Activated T-helper 2 cell treated with anti-CD3 and anti-CD28 coated beads, Interferon-gamma antibody, Interleukin-2, Interleukin-4, amounts not matched to agents 10 μg/mL and 5 μg/mL and 100 μg/mL, durations not matched to agents 14 hours and 24 hours and 36 hours (primary cell): Measurements from ENCODE around the gene ADNP. TPM values are rescaled to one million over a fixed set of nuclear protein-coding genes. Genes with fewer than 3 reads are reported as not detected.

Experiments used
- DNase-seq: peaks from one replicate; pipeline ENCODE4 v3.0.0; 2021; ENCODE audit warnings: low spot score
- H3K27ac Mint-ChIP-seq: one replicate; pipeline ENCODE4 v1.8.0; 2021; ENCODE audit warnings: mixed read lengths
- H3K27me3 Mint-ChIP-seq: one replicate; pipeline ENCODE4 v1.8.0; 2021; ENCODE audit warnings: low read depth, mixed read lengths
- H3K36me3 Mint-ChIP-seq: one replicate; pipeline ENCODE4 v1.8.0; 2021; ENCODE audit warnings: low read depth, mixed read lengths
- H3K4me1 Mint-ChIP-seq: one replicate; pipeline ENCODE4 v1.8.0; 2021; ENCODE audit warnings: low read depth, mixed read lengths
- H3K4me3 Mint-ChIP-seq: one replicate; pipeline ENCODE4 v1.8.0; 2021; ENCODE audit warnings: low read depth, mild to moderate bottlenecking, moderate library complexity, mixed read lengths
- H3K9me3 Mint-ChIP-seq: one replicate; pipeline ENCODE4 v1.8.0; 2021; ENCODE audit warnings: mixed read lengths
- intact Hi-C: fragments of 100-400 bp; cut with micrococcal nuclease; formaldehyde crosslinking; loops from one replicate; pipeline ENCODE4 v1.15.1; 2023
- total RNA-seq: library from RNA; stranded (reverse); gene quantifications from 2 replicates; pipeline ENCODE4 v1.2.3, GENCODE V29; 2022

ADNP gene
- total RNA-seq, 1 donor from 2014 or later = 64.7 TPM

GRCh38 chr20:50873585-50873984 is 57.7 kb downstream of the ADNP start:
- H3K36me3 Mint-ChIP-seq = no peaks in the 10 kb centered on the region
- no peaks in the 10 kb centered on the region for H3K27me3 Mint-ChIP-seq
- DNase-seq = no peak
- H3K4me3 Mint-ChIP-seq = no peak overlapping the region
- H3K27ac Mint-ChIP-seq = no peak overlapping the region
- H3K9me3 Mint-ChIP-seq = no peaks in the 10 kb centered on the region
- intact Hi-C loops = no loop called here
- no peaks in the 10 kb centered on the region for H3K4me1 Mint-ChIP-seq

- no peaks in the 10 kb centered on the region for H3K27me3 Mint-ChIP-seq
- intact Hi-C loops = no loop called here
- no peak overlapping the region for H3K27ac Mint-ChIP-seq
- H3K9me3 Mint-ChIP-seq = no peaks in the 10 kb centered on the region
- H3K4me3 Mint-ChIP-seq = no peak overlapping the region
- no peak for DNase-seq
- no peaks in the 10 kb centered on the region for H3K36me3 Mint-ChIP-seq
- H3K4me1 Mint-ChIP-seq = no peaks in the 10 kb centered on the region
These were observed 58.4 kb downstream of the ADNP start for GRCh38 chr20:50872560-50873425.

- intact Hi-C loops = no loop called here
- Mint-ChIP-seq H3K9me3 (no peaks in the 10 kb centered on the region), H3K27ac (no peak overlapping the region), H3K4me1 (no peaks in the 10 kb centered on the region), H3K4me3 (no peak overlapping the region), H3K36me3 (no peaks in the 10 kb centered on the region), H3K27me3 (no peaks in the 10 kb centered on the region)
- DNase-seq = no peak
These were observed 60.6 kb downstream of the ADNP start for GRCh38 chr20:50870561-50871161.

GRCh38 chr20:50868509-50869495 is 62.4 kb downstream of the ADNP start:
- H3K9me3 Mint-ChIP-seq = no peaks in the 10 kb centered on the region

GRCh38 chr20:50867805-50868204 is 63.4 kb downstream of the ADNP start:
- Mint-ChIP-seq H3K27ac (no peak overlapping the region), H3K4me1 (no peaks in the 10 kb centered on the region), H3K9me3 (no peaks in the 10 kb centered on the region), H3K4me3 (no peak overlapping the region), H3K36me3 (no peaks in the 10 kb centered on the region), H3K27me3 (no peaks in the 10 kb centered on the region)
- intact Hi-C loops = no loop called here
- no peak for DNase-seq

More at GRCh38 chr20:50868509-50869495, 62.4 kb downstream of the ADNP start:
- Mint-ChIP-seq H3K36me3 (no peaks in the 10 kb centered on the region), H3K27ac (no peak overlapping the region), H3K4me1 (no peaks in the 10 kb centered on the region), H3K27me3 (no peaks in the 10 kb centered on the region), H3K4me3 (no peak overlapping the region)
- intact Hi-C loops = no loop called here
- DNase-seq = no peak

- DNase-seq = no peak
- intact Hi-C loops = no loop called here
- H3K9me3 Mint-ChIP-seq = no peaks in the 10 kb centered on the region
- H3K27me3 Mint-ChIP-seq = no peaks in the 10 kb centered on the region
- H3K27ac Mint-ChIP-seq = no peak overlapping the region
- H3K4me3 Mint-ChIP-seq = no peak overlapping the region
- H3K36me3 Mint-ChIP-seq = no peaks in the 10 kb centered on the region
- H3K4me1 Mint-ChIP-seq = no peaks in the 10 kb centered on the region
These were observed 64.4 kb downstream of the ADNP start for GRCh38 chr20:50866831-50867230.

GRCh38 chr20:50866036-50866685 is 65.1 kb downstream of the ADNP start:
- Mint-ChIP-seq H3K36me3 (no peaks in the 10 kb centered on the region), H3K27ac (no peak overlapping the region), H3K27me3 (no peaks in the 10 kb centered on the region), H3K4me3 (no peak overlapping the region), H3K4me1 (no peaks in the 10 kb centered on the region), H3K9me3 (no peaks in the 10 kb centered on the region)
- no peak for DNase-seq
- intact Hi-C loops = no loop called here

- H3K27me3 Mint-ChIP-seq = no peaks in the 10 kb centered on the region
- H3K4me1 Mint-ChIP-seq = no peaks in the 10 kb centered on the region
These were observed 65.6 kb downstream of the ADNP start for GRCh38 chr20:50865591-50865990.

GRCh38 chr20:50865114-50865513 is 66.1 kb downstream of the ADNP start:
- Mint-ChIP-seq H3K4me1 (no peaks in the 10 kb centered on the region), H3K27ac (no peak overlapping the region), H3K4me3 (no peak overlapping the region), H3K9me3 (no peaks in the 10 kb centered on the region), H3K27me3 (no peaks in the 10 kb centered on the region), H3K36me3 (no peaks in the 10 kb centered on the region)
- no peak for DNase-seq
- intact Hi-C loops = no loop called here

More at GRCh38 chr20:50865591-50865990, 65.6 kb downstream of the ADNP start:
- Mint-ChIP-seq H3K36me3 (no peaks in the 10 kb centered on the region), H3K27ac (no peak overlapping the region), H3K4me3 (no peak overlapping the region), H3K9me3 (no peaks in the 10 kb centered on the region)
- intact Hi-C loops = no loop called here
- DNase-seq = no peak

GRCh38 chr20:50862546-50862945 is 68.7 kb downstream of the ADNP start:
- Mint-ChIP-seq H3K9me3 (no peaks in the 10 kb centered on the region), H3K36me3 (no peaks in the 10 kb centered on the region), H3K4me3 (no peak overlapping the region), H3K27ac (no peak overlapping the region), H3K27me3 (no peaks in the 10 kb centered on the region), H3K4me1 (no peaks in the 10 kb centered on the region)
- DNase-seq = no peak
- intact Hi-C loops = no loop called here

GRCh38 chr20:50861012-50861411 is 70.2 kb downstream of the ADNP start:
- DNase-seq = no peak
- no peak overlapping the region for H3K27ac Mint-ChIP-seq
- no peaks in the 10 kb centered on the region for H3K36me3 Mint-ChIP-seq
- intact Hi-C loops = no loop called here
- no peaks in the 10 kb centered on the region for H3K9me3 Mint-ChIP-seq
- no peak overlapping the region for H3K4me3 Mint-ChIP-seq
- H3K4me1 Mint-ChIP-seq = no peaks in the 10 kb centered on the region
- H3K27me3 Mint-ChIP-seq = no peaks in the 10 kb centered on the region

- Mint-ChIP-seq H3K27ac (no peak overlapping the region), H3K4me3 (no peak overlapping the region), H3K9me3 (no peaks in the 10 kb centered on the region), H3K36me3 (no peaks in the 10 kb centered on the region), H3K27me3 (no peaks in the 10 kb centered on the region), H3K4me1 (no peaks in the 10 kb centered on the region)
- intact Hi-C loops = no loop called here
- no peak for DNase-seq
These were observed 72.1 kb downstream of the ADNP start for GRCh38 chr20:50859161-50859560.
